Astrocyte of the spinal cord (primary cell): Measurements from ENCODE around the gene GMPS.

Experiments used
- DNase-seq: peaks from one replicate; pipeline ENCODE4 v3.0.0; 2011; ENCODE audit warnings: low read depth, low spot score
- H3K4me3 ChIP-seq: 2 replicates; pipeline ENCODE4 v1.5.1; 2011; ENCODE audit warnings: low read depth, mild to moderate bottlenecking, low read length, moderate library complexity
- CTCF ChIP-seq: IDR thresholded peaks from 2 replicates; pipeline ENCODE4 v1.5.1; 2012; ENCODE audit warnings: low read depth, mild to moderate bottlenecking, low read length, inconsistent platforms
- in situ Hi-C: cut with HindIII; loops from 2 replicates; pipeline ENCODE4 v1.10.0; 2017; ENCODE audit warnings: low sequenced_read_pairs

The GMPS gene

DNA sequence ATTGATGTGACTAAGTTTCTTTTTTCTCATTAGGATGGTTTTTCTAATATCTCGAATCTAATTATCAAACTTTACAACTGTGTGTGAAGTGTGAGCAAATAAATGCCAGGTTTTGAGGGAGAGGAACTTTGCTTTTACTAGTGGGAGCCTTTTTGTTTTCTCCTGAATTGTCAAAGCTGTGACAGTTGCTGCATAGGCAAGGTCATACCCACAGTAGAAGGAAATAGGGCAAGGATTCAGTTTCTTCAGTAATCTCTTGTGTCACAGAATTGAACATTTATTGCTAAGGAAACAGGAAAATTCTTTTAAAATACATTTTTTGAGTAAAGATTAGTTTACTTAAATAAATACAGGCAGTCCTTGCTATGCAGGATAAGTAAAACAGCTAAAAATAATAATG, 19.5 kb downstream of the GMPS start:
- DNase-seq = no peak
- TF ChIP-seq CTCF = no peak
- in situ Hi-C loops = no loop called here
- no peak overlapping the region for H3K4me3 ChIP-seq

- no peak for DNase-seq
- no peak for TF ChIP-seq CTCF
- in situ Hi-C loops = no loop called here
- no peak overlapping the region for H3K4me3 ChIP-seq
These were observed 20.3 kb downstream of the GMPS start for GRCh38 chr3:155890671-155891190.

DNA sequence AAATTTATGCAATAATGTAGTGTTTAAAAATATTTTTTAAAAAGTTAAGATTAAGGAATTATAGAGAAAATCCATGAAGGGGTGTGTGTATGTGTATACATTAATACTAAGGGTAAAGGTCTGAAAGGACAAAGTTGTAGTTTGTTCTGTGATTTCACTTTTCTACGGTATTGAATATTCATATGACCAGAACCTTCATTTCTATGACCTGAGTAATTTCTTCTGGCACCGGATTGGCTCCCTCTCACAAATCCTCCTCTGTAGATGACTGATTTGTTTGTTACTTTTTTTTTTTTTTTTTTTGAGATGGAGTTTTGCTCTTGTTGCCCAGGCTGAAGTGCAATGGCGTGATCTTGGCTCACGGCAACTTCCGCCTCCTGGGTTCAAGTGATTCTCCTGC, 20.9 kb downstream of the GMPS start:
- no peak for TF ChIP-seq CTCF
- DNase-seq = no peak
- in situ Hi-C loops = no loop called here
- no peak overlapping the region for H3K4me3 ChIP-seq

- no peak for DNase-seq
- no peak for TF ChIP-seq CTCF
- no peak overlapping the region for H3K4me3 ChIP-seq
- in situ Hi-C loops = no loop called here
These were observed 25.0 kb downstream of the GMPS start for GRCh38 chr3:155895379-155895900.

DNA sequence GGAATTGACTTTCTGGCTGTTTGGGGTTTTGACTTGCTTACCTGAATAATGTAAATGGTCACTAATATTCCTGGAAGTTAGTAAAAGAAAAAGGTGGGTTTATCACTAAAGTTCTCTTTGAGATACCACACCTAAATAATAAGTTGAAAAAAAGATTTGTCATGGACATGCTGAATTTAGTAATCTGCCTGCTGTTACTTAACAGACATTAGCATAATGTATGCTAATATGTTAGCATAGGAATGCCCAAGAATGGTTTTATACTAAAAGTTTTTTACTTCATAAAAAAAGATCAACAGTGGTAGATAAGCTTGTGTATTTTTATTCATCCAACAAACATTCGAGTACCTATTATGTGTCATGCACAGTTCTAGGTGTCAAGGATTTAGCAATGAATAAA, 36.5 kb downstream of the GMPS start:
- TF ChIP-seq CTCF = no peak

DNA sequence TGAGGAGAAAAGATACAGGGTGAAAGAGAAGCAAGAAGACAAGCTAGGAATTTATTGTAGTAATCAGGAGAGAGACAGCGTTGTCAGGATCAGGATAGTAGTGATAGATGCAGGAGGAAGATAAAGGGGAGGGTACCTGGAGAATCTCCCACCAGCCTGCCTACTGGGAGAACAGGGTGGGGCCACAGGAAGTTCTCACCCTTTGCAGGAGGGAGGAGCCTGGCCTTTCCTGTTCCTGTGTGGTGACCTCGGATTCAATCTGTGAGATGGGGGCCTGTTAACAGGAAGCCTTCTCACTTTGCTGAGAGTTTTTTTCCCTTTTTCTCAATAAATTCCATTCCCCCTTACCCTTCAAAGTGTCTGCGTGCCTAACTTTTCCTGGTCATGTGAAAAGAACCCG, 37.6 kb downstream of the GMPS start:
- TF ChIP-seq CTCF = no peak
- DNase-seq = no peak
- no peak overlapping the region for H3K4me3 ChIP-seq
- in situ Hi-C loops = no loop called here

More for the DNA sequence above, 36.5 kb downstream of the GMPS start:
- DNase-seq = no peak
- no peak overlapping the region for H3K4me3 ChIP-seq
- in situ Hi-C loops = no loop called here

- in situ Hi-C loops = no loop called here
- no peak for DNase-seq
- no peak overlapping the region for H3K4me3 ChIP-seq
- TF ChIP-seq CTCF = no peak
These were observed 38.2 kb downstream of the GMPS start for GRCh38 chr3:155908605-155909004.
